HG03342 (cell line): ENCODE results near the gene LY6G6C.

Experiments used
- ATAC-seq: cut with Tn5 transposase; IDR thresholded peaks from one replicate; pipeline ENCODE4 v1.9.1; 2021; ENCODE audit warnings: mild to moderate bottlenecking, moderate library complexity; ENCODE audit not compliant: unreplicated experiment

The LY6G6C gene, protein sequence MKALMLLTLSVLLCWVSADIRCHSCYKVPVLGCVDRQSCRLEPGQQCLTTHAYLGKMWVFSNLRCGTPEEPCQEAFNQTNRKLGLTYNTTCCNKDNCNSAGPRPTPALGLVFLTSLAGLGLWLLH

DNA sequence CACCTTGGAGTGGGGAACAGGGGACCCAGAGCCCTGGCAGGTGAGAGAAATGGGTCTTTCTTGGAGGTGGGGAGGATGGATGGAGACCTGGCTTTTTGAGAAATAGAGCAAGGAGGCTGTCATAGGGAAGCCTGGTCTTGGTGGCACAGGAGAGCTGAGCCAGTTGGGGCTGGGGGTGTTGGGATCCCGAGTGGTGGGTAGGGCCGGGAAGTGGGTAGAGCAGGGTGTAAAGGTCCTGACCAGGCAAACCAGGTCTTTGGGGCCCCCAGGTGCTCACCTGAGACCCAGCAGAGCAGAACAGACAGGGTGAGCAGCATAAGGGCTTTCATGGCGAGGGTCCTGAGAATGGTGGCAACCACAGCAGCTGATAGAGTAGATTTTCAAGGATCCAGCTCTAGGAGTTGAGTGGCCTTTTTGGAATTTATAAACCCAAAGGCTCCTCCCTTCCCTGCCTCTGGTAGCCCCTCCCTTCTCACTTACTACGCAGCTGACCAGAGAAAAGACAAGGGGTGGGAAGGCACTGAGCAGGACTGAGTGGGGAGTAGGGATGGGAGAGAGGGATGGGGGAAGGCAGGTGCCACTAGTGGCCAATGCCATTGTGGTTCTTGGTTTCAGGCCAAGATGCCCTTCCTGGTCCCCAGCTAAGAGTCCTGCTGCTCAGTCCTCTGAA, at the start of gene LY6G6C:
Gene LY6G6C (minus strand): TSS at position 396 of the 670 bp plus-strand sequence. CDS start 67 bp downstream, at position 329.
- ATAC-seq: no peak

DNA sequence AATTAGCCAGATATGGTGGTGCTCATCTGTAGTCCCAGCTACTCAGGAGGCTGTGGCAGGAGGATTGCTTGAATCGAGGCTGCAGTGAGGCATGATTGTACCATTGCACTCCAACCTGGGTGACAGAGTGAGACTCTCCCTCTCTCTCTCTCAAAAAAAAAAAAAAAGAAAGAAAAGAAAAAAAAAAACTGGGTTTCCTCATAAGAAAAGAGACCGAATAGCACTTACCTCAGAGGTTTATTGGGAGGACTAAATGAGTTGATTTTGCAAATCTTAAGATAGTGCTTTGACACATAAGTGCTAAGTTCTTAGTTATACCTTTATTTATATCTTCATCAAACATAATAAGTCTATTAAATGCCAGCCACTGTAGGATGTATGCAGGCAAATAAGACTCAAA, 49.3 kb upstream of the LY6G6C start:
- no peak for ATAC-seq

DNA sequence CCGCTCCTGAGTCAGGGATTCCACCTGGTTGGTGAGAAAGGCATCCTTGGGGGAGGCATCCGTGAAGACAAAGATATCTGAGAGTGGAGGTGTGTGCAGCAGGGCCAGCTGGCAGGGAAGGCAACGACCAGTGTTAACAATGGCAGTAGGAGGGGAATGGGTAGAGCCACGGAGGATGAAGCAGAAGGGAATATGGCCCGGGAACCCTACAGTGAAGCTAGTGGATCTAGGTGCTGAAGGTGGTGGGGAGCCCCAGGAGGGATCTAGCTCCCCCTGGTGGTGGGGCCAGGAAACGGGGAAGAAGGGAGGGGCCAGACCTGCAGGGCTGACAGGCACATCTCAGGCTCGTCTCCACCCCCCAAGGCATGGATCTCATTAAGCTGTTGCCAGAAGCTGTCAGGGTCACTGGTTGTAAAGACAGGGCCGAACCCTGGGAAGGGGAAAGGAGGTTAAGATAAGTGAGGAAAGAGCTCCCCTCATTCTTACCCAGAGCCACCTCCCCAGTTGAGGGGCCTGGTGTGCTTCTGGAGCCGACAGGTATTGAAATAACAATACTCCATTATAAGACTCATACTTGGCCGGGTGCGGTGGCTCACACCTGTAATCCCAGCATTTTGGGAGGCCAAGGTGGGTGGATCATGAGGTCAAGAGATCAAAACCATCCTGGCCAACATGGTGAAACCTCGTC, 48.3 kb upstream of the LY6G6C start:
- no peak for ATAC-seq

DNA sequence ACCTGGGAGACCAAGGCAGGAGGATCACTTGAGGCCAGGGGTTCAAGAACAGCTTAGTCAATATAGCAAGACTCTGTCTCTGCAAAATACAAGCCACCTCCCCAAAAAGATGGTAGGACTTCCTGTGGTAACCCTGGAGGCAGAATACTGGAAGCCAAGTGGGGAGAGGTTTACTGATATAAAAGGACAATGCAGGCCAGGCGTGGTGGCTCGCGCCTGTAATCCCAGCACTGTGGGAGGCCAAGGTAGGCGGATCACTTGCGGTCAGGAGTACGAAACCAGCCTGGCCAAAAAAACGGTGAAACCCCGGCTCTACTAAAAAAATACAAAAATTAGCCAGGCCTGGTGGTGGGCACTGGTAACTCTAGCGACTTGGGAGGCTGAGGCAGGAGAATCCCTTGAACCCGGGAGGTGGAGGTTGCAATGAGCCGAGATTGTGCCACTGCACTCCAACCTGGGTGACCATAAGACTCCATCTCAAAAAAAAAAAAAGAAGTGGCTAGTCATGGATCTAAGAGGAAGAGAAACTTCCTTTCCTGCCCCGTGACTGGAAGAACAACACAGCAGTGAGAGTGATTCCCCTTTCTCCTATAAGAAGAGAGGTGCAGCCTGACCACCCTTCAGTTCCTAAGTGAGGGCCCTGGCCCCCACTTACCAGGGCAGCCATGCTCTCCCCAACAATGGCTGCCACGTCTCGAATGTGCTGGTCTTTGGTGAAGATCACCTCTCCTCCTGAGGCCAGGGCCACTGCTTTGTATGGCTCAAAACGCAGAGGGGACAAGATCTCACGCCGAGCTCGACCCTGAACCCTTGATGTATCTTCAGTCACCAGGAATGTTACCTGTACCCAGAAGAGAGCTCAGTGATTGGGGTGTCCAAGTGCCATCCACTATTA, 47.1 kb upstream of the LY6G6C start:
- no peak for ATAC-seq

DNA sequence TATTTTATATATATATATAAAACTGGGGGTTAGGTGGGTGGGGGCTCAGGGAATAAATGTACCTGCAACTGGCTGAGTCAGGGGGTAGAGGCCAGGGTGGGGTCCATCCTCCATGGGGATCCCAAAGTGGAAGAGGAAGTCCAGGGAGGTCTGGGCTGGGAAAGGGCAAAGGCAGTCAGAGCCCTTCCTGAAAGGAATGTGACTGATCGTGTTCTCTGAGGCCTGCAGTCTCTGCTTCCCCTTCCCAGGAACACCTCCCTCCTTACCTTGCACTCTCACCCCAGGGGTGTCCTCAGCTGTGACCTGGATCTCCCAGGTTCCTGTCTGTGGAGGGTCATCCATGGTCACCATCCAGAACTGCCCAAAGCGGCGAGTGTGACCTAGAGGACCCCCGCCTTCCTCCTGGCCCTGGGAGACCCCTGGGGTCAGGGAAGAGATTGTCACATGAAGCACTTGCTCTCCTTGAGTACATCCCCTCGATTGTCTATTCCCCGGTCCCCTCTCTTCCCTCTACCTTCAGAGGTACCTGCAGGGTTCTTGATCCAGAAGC, 45.6 kb upstream of the LY6G6C start:
- no peak for ATAC-seq

DNA sequence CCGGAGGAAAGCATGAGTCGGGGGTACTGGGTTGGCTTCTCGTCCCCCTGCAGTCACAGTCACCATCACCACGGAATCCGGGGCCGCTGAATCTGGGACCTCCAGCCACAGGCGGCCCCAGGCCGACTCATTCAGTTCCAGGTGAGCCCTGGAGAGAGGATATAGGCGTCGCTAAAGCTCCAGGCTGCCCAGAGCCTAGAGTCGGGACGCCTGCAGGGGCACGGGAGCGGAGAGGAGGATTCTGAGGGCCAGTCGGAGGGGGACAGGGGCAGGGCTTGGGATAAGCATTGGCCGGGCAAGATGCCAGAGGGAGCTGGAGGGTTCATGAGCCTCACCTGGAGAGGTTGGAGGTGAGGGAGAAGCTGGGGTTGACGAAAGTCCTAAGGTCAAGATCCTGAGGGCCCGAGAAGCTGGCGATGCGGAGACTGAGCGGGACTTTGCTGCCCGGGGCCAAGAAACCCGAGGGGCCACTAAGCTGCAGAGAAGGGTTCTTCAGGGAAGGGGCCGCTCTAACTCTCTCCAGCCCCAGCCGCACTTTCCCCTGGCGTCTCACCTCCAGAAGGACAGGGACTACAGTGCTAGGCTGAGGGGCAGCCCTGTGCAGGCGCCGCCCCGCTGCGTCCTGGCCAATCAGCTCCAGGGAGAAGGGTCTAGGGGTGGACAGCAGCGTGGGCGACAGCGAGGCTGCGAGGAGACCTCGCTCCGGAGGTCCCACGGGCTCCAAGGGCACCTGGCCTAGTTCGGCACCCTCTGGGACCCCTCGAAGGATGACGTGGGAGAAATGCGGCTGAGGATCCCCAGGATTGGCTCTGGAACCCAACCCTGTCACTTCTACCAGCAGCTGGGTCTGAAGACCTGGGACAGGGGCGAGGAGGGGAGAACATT, 44.6 kb upstream of the LY6G6C start:
- no peak for ATAC-seq

DNA sequence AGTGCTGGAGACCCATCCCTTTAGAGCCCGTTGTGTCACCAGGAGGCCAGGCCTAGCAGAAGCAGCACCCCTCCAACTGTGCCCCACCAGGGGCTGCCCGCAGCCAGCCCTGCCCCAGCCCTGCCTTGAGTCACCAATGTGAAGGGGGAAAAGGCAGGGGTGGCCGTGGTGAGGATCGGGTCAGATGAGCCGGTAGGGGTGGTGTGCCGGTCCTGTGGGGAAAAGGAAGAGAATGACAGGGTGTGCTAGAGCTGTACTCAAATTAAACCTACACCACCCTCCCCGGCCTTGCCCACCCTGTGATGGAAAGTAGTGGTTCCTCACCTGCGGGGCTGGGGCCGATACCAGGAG, 44.0 kb upstream of the LY6G6C start:
- no peak for ATAC-seq

DNA sequence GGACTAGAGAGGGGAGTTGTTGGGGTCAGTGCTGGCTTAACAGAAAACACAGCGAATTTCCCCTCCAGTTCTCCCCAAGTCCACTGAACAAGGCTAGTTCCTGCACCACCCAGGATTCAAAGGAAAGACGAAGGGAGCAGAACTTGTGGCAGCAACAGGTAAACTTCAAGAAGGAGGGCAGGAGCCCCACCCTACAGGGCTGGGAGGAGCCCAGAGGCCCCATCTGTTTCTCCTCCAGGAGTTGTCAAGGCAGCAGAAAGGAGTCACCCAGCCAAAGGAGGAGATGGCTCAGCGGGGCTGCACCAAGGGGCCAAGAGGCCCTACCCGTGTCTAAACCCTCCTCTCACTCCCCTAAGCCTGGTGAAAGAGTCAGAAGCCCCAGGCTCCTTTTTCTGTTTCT, 42.7 kb upstream of the LY6G6C start:
- ATAC-seq: no peak

DNA sequence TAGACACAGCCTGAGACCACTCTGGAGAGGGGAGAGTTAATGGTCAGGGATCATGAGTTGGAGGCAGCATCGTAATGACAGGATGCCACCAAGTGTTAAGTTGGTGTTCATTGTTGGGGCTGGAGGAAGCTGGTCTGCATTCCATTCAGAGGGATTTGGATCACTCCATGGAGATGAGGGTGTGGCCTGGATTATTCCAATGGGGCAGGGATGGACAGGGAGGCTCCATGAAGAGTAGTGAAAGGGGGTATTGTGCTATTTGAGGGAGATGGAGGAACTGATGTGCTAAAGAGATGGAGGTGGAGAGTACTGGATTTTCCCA, 42.0 kb upstream of the LY6G6C start:
- ATAC-seq: no peak

DNA sequence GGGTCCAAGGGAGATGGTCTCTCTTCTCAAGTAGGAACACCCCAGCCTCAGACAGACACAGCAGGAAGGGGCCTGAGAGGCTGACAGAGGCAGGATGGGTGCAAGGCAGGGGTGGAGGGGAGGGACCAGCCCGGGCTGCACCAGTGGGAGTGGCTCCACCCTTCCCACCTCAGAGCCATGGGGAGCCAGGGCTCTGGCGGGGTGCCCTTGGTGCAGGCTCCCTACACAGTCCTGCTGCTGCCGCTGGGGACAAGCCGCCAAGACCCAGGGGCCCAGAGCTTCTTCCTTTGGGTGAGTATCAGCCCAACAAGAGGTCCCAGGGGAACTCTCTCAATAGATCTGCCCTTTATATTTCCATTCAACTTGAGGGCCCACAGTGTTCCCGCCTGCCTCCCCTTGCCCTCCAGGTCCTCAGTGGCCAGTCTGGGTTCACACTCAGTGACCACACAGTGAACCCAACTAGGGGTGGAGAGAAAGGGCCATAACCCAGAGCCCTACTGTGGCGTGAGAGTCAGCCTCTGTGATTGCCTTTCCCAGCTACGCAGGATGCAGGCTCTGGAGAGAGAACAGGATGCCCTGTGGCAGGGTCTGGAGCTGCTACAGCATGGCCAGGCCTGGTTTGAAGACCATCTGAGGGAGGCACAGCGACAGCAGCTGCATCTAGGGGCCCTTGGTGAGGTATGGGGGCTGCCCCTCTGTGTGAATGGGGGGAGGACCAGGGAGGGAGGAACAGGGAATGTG, 41.5 kb upstream of the LY6G6C start:
- ATAC-seq: no peak

DNA sequence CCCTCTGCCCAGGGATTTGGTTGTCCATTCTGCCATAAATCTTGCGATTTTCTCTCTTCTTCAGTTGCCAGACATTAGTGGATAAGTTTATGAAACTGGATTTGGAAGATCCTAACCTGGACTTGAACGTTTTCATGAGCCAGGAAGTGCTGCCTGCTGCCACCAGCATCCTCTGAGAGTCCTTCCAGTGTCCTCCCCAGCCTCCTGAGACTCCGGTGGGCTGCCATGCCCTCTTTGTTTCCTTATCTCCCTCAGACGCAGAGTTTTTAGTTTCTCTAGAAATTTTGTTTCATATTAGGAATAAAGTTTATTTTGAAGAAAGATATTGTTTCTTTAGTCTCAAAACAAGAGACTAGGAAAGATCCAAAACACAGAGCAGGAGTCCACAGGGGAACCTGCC, 40.8 kb upstream of the LY6G6C start, which contains the start of gene SAPCD1:
Gene SAPCD1 (plus strand): TSS at position 301 of the 400 bp plus-strand sequence. CDS start 399 bp downstream, outside the sequence.
- ATAC-seq: no peak

DNA sequence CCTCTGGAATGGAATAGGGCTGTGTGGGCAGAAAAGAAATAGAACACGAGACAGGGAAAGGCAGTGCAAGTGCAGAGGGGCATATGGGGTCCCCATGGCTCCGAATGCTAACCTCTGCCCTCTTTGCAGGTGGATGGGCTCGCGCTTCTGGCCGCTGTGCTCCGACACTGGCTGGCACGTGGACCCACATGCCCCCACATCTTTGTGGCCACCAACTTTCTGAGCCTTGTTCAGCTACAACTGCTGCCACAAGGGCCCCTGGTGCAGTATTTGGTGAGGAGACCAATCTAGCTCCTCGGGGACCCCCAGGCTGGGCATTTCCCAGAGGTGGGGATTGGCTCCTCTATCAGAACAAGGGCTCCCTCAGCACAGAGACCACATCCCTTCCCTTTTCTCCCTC, 39.8 kb upstream of the LY6G6C start:
- no peak for ATAC-seq

DNA sequence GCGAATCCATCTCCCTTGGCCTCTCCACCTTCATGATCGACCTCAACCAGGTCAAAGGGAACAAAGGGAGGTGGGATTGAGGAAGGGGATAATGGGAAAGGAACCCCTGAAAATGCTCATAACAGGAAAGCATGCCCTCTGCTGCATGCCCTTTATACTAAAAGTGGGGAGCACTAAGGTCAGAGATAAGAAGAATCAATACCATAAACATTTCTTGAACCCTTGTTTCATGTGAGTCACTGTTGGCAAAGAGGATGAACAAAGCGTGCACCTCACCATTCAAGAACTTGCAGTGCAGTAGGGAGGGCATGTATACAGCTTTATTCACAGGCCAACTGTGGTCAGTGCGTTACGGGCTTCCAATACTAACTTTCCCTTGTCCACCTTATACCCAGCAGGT, 39.2 kb upstream of the LY6G6C start:
- no peak for ATAC-seq

DNA sequence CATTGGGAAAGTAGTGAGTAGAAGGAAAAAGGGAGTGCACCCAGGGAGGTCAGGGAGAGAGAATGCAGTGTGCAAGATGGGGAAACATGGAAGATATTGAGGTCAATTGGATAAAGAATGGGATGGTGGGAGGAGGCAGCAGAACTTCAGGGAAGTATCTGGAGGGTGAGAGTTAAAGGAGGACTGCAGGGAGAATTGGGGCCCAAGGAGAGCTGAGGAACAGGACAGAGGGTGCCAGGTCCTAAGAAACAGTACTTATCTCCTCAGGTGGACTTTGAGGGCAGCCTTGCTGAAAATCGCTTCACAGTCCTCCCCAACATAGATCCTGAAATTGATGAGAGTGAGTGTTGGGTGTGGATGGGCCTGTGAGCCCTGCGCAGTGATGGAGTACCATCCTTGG, 36.7 kb upstream of the LY6G6C start:
- ATAC-seq: no peak

DNA sequence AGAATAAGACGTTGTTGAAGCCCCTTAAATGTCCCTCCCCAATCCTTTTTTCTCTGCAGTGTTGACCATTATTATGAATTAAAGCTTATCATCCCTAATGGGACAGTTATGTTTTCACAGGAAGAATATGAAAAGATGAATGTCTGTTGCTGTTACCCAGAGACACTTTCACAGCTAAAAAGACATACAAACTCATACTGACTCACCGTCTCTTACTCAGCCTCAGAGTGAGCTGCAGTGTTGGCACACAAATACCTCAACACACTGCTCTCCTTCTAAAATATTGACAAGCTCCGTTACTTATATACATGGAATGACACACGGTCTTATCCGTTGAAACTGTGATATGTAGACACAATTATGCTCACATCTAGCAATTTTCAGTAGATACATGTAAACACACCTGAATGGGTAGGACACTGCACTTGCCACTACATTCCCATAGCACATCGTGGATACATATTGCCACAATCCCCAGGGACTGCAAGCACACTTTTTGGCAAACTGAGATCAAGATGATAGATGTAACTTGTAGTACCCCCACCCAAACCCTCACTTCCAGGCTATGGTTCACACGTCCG, 31.3 kb upstream of the LY6G6C start:
- ATAC-seq: no peak

DNA sequence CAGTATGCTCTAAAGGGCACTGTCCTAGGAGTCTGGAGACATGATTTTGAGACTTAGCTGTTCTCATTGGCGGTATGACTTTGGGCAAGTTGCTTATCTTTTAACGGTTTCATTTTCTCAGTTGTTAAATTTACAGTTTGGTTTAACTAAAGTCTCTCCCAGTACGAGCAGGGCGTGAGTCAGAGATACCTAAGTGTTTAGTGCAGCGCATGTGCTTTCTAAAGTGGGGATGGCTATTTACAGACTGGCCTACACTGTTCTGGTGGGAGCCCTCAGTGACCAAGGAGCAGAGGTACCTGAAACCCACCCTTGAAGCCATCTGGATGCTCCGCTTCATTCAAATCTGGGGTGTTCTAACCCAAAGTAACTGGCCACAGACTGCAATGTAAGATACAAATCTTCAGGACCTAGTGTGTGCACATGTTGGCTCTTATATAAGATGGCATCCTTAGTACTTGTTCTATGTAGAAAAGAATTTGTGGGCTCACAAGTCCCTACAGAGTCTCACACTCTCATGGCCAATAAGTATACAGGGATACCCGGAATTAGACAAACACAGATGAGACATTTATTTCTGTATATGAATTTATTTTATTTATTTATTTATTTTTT, 29.0 kb upstream of the LY6G6C start:
- no peak for ATAC-seq

DNA sequence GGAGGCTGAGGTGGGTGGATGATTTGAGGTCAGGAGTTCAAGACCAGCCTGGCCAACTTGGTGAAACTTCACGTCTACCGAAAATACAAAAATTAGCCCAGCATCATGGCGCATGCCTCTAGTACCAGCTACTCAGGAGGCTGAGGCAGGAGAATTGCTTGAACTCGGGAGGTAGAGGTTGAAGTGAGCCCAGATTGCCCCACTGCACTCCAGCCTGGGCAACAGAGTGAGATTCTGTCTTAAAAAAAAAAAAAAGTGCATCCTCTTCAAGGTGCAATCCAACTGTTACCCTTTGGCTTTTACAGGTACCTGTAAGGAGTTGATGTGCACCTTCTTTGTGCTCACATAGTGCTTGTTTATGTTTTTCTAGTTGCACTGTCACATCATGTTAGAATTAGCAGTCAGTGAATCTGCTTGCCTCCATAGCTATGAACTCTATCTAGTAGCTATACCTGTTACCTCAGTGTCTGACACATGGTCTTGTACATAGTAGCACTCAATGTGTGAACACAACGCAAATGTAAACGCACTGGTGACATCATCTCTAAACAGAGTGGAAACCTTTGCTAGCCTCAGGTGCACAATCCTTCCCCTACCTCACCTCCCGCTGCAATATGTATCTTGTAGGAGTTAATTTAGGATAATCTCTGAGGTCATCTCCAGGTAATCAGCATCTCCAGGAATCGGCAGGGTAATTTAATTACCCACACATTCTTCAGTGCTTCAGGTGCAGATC, 27.9 kb upstream of the LY6G6C start:
- ATAC-seq: no peak

DNA sequence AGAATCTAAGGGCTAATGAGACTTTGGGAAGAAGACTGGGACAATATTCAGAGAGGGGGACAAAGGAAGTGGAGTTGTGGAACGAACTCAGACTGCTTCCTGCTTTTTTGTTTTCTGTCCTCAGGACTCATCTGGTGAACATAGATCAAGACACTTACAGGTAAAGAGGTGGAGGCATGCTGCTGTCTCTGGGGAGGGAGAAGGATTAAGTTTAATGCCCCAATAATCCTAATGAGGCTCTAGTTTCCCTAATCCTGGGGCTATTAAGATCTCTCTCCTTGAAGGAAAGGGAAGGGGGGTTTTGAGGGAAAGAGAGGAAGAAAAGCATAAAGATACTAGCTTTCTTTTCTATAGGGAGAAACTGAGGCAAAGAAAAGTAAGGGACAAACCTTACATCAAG, 22.9 kb upstream of the LY6G6C start:
- no peak for ATAC-seq
